ENCODE measurements around the gene ZNF526. TPM values are rescaled to one million over a fixed set of nuclear protein-coding genes. Genes with fewer than 3 reads are reported as not detected.
A peak's percentile ranks its signal among the peaks of the same experiment; 100 is the strongest.

ZNF526 gene
- total RNA-seq, 1 donor from 2014 or later: 6.5 TPM

GRCh38 chr19:42235181-42235580, 15.1 kb downstream of the ZNF526 start:
- Mint-ChIP-seq H3K9me3 (no peaks in the 10 kb centered on the region), H3K36me3 (peaks cover 38% of the 10 kb centered on the region), H3K27me3 (ENCODE audit: insufficient read depth, low read depth) (peaks cover 2% of the 10 kb centered on the region), H3K27ac (no peak overlapping the region), H3K4me3 (no peak overlapping the region), H3K4me1 (no peaks in the 10 kb centered on the region)
- H3K36me3 ChIP-seq: no peaks in the 10 kb centered on the region
- no peak overlapping the region for H3K27ac ChIP-seq
- DNase-seq (ENCODE audit: low spot score): no peak
- TF ChIP-seq EZH2 (IDR thresholded peaks at IDR 0.05) (no peak), EZH2phosphoT487 (IDR thresholded peaks at IDR 0.05) (no peak), CTCF (IDR thresholded peaks at IDR 0.05) (no peak)
- no peaks in the 10 kb centered on the region for H3K4me1 ChIP-seq
- peaks cover 71% of the 10 kb centered on the region for H4K20me1 ChIP-seq (ENCODE audit: low read depth)
- peaks cover 8% of the 10 kb centered on the region for H3F3A ChIP-seq (ENCODE audit: low read depth)
- H3K27me3 ChIP-seq: no peaks in the 10 kb centered on the region
- H2AFZ ChIP-seq (replicated peaks): no peak overlapping the region
- peaks cover 8% of the 10 kb centered on the region for H3K79me2 ChIP-seq (ENCODE audit: low read depth)
- H3K9me3 ChIP-seq (ENCODE audit: low read depth): no peaks in the 10 kb centered on the region
- H3K9ac ChIP-seq: no peak overlapping the region
- no peak overlapping the region for H3K4me2 ChIP-seq
- H3K4me3 ChIP-seq: no peak overlapping the region

DNA sequence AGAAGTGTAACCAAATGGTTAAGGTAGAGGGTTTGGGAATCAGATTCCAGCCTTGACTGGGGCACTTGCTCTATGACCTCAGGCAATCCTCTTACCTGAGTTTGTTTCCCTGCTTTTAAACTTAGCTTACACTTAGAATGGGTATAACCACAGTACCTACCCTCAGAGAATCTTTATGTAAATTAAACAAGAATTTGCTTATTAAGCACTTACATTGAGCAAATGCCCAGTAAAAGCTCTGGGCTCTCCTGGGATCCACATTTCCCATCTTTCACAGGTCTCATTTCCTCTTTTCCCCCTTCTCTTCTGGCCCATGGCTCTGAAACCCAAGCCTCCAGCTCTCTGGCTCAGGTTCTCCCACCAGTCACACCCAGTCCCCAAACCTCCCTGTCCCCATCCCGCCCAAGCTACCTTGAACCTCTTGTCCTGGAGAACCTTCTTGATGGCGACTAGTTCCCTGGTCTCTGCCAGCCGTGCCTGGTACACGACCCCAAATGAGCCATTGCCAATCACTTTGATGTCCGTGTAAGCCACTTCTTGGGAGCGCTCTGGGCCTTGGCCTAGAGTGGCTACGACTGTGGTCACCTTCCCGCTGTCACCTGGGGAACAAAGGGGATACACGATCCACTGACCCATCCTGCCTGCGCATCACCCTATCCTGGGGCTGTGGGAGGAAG, 19.6 kb downstream of the ZNF526 start:
- Histone ChIP-seq H4K20me1 (ENCODE audit: low read depth) (peaks cover 44% of the 10 kb centered on the region), H3K36me3 (no peaks in the 10 kb centered on the region), H3K79me2 (ENCODE audit: low read depth) (peaks cover 28% of the 10 kb centered on the region), H3K9ac (no peak overlapping the region), H3F3A (ENCODE audit: low read depth) (peaks cover 12% of the 10 kb centered on the region), H3K9me3 (ENCODE audit: low read depth) (no peaks in the 10 kb centered on the region), H2AFZ (replicated peaks) (no peak overlapping the region), H3K4me2 (no peak overlapping the region), H3K27ac (no peak overlapping the region), H3K4me1 (peaks cover 8% of the 10 kb centered on the region), H3K27me3 (no peaks in the 10 kb centered on the region), H3K4me3 (no peak overlapping the region)
- no peak for TF ChIP-seq EZH2phosphoT487 (IDR thresholded peaks at IDR 0.05)
- no peak for TF ChIP-seq EZH2 (IDR thresholded peaks at IDR 0.05)
- no peak for TF ChIP-seq CTCF (IDR thresholded peaks at IDR 0.05)
- Mint-ChIP-seq H3K27ac (no peak overlapping the region), H3K9me3 (no peaks in the 10 kb centered on the region), H3K4me3 (peak overlapping the region; percentile 96), H3K36me3 (peaks cover 25% of the 10 kb centered on the region), H3K27me3 (ENCODE audit: insufficient read depth, low read depth) (no peaks in the 10 kb centered on the region), H3K4me1 (peaks cover 23% of the 10 kb centered on the region)
- DNase-seq (ENCODE audit: low spot score): no peak

DNA sequence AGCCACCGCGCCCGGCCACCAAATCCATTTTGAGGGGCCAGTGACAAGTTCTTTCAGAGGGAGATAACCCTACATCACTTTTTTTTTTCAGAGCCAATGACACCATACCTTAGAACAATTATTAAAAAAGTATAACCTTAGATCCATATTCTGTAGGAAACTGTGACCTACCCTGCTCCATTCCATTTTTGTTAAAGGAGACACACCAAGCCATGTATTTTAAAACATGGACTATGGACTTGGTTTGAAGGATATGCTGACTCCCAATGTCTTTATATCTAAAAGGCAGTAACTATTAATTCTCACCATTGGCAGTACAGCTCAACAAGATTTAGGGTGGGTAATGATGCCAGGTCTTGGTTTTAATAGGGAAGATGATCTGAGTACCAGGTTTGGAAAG, 21.2 kb downstream of the ZNF526 start:
- Mint-ChIP-seq H3K27me3 (ENCODE audit: insufficient read depth, low read depth) (peaks cover 3% of the 10 kb centered on the region), H3K36me3 (peaks cover 18% of the 10 kb centered on the region), H3K4me3 (peak overlapping the region; percentile 96), H3K4me1 (peaks cover 35% of the 10 kb centered on the region), H3K9me3 (no peaks in the 10 kb centered on the region), H3K27ac (no peak overlapping the region)
- peaks cover 8% of the 10 kb centered on the region for H3K4me1 ChIP-seq
- H3F3A ChIP-seq (ENCODE audit: low read depth): peaks cover 26% of the 10 kb centered on the region
- peak overlapping the region; percentile 93 for H3K4me2 ChIP-seq
- peak overlapping the region; percentile 92 for H3K4me3 ChIP-seq
- no peaks in the 10 kb centered on the region for H3K9me3 ChIP-seq (ENCODE audit: low read depth)
- H3K36me3 ChIP-seq: no peaks in the 10 kb centered on the region
- no peak overlapping the region for H3K27ac ChIP-seq
- TF ChIP-seq CTCF (IDR thresholded peaks at IDR 0.05) (no peak), EZH2 (IDR thresholded peaks at IDR 0.05) (no peak), EZH2phosphoT487 (IDR thresholded peaks at IDR 0.05) (no peak)
- H4K20me1 ChIP-seq (ENCODE audit: low read depth): peaks cover 48% of the 10 kb centered on the region
- no peak for DNase-seq (ENCODE audit: low spot score)
- peak overlapping the region; percentile 95 for H3K9ac ChIP-seq
- H3K27me3 ChIP-seq: no peaks in the 10 kb centered on the region
- no peak overlapping the region for H2AFZ ChIP-seq (replicated peaks)
- peaks cover 28% of the 10 kb centered on the region for H3K79me2 ChIP-seq (ENCODE audit: low read depth)

Measured in neural progenitor cell (in vitro differentiated cells).